ENCODE data around the gene CPNE6. TPM values are rescaled to one million over a fixed set of nuclear protein-coding genes. Genes with fewer than 3 reads are reported as not detected.

Gene CPNE6
- total RNA-seq, 1 experiment from 2014 or later, result not detected

- Histone ChIP-seq H3K9ac (ENCODE audit: low read length) (peak overlapping the region; percentile 84), H3K4me1 (ENCODE audit: control insufficient read depth in 1 of 2, insufficient read depth in 2 of 2, low read length in 2 of 2) (peaks cover 15 to 22% of the 10 kb centered on the region in 2 experiments), H3K79me2 (ENCODE audit: insufficient read depth, low read length) (peaks cover 7% of the 10 kb centered on the region; the same call in 1 of the 2 replicates), H3K36me3 (ENCODE audit: control insufficient read depth in 1 of 2, insufficient read depth in 2 of 2, low read length in 2 of 2) (no peaks in the 10 kb centered on the region), H3K4me2 (ENCODE audit: low read length) (peak overlapping the region; percentile 87), H3K27me3 (ENCODE audit: insufficient read depth, low read length) (no peaks in the 10 kb centered on the region), H3K27ac (ENCODE audit: low read depth, low read length) (peak overlapping the region; percentile 43), H3K9me3 (ENCODE audit: control insufficient read depth in 1 of 2, insufficient read depth in 1 of 2, low read depth in 1 of 2, low read length in 2 of 2) (no peaks in the 10 kb centered on the region), H3K4me3 (replicated peaks in 1 of 2; ENCODE audit: low read depth in 1 of 2, low read length in 2 of 2) (peak overlapping the region; percentile 94 to 96), H3K9me2 (ENCODE audit: insufficient read depth) (no peaks in the 10 kb centered on the region), H2AFZ (ENCODE audit: low read depth, low read length, poor library complexity, severe bottlenecking) (peak overlapping the region; percentile 32), H4K20me1 (ENCODE audit: insufficient read depth) (no peaks in the 10 kb centered on the region)
- CTCF ChIA-PET, result interaction anchor here (1.0 to 6.3 kb wide), 8 partner anchors 9 to 504 kb away, joined by 3 to 149 read pairs (median 8); partner anchors contain the start of genes IRF9, RNF31 and TINF2
- RAD21 ChIA-PET (ENCODE audit: low non-redundant PET in 1 of 2, low total read pairs in 2 of 2, uncharacterized antibody in 2 of 2, unreplicated experiment in 2 of 2), result interaction anchor here (0.8 to 4.6 kb wide), 5 partner anchors 15 to 36 kb away, joined by 3 to 35 read pairs (median 6); no protein-coding TSS in a partner anchor
- TSS peak; percentile 91 for BruUV-seq (replicated peaks)
- intact Hi-C loops (cut with micrococcal nuclease), result loop anchor here (10.0 kb wide), 1 partner anchor 109 kb away; the partner anchor contains the start of gene DHRS4L2
- ATAC-seq (no peak), DNase-seq (ENCODE audit: low read depth, low spot score) (no peak)
- no peak for TF ChIP-seq ATF3 (IDR thresholded peaks at IDR 0.05)
- TF ChIP-seq RAD21 (IDR thresholded peaks at IDR 0.05; ENCODE audit: low read depth), result no peak
- TF ChIP-seq EZH2 (IDR thresholded peaks at IDR 0.05), result no peak
- TF ChIP-seq JUND (IDR thresholded peaks at IDR 0.05), result no peak
- TF ChIP-seq SIN3A (IDR thresholded peaks at IDR 0.05; ENCODE audit: low read depth), result no peak
- POLR2A ChIA-PET, result interaction anchor here (0.6 to 4.5 kb wide), 27 partner anchors 8 to 998 kb away, joined by 3 to 49 read pairs (median 5); partner anchors contain the start of genes ACIN1, C14orf119, CARMIL3 and CHMP4A
Measured at GRCh38 chr14:24093207-24093900, 22.0 kb downstream of the CPNE6 start.

Measured in HCT116 (cell line).